Endometrial microvascular endothelial cells (primary cell): ENCODE measurements around the gene FUT7. TPM values are rescaled to one million over a fixed set of nuclear protein-coding genes. Genes with fewer than 3 reads are reported as not detected.

Experiments used
- in situ Hi-C: cut with HindIII; loops from 2 replicates; pipeline ENCODE4 v1.10.0; 2017; ENCODE audit warnings: low sequenced_read_pairs, low pct_unique_long_range_greater_than_20kb; ENCODE audit errors: inconsistent ontology term
- total RNA-seq: library from RNA; depleted of rRNA; stranded (reverse); fragments of >200 nt; gene quantifications from one replicate; pipeline ENCODE4 v1.2.3, GENCODE V29; 2015; ENCODE audit errors: inconsistent ontology term

FUT7 gene
- total RNA-seq, 1 donor from 2014 or later: not detected

- in situ Hi-C loops: no loop called here
These were observed 5.5 kb downstream of the FUT7 start for GRCh38 chr9:137026384-137026783.

GRCh38 chr9:137025517-137025966 lies 6.3 kb downstream of the FUT7 start:
- in situ Hi-C loops: no loop called here

GRCh38 chr9:137023583-137023991 lies 8.3 kb downstream of the FUT7 start:
- in situ Hi-C loops: no loop called here

GRCh38 chr9:137023157-137023556 lies 8.7 kb downstream of the FUT7 start:
- in situ Hi-C loops: no loop called here

- in situ Hi-C loops: no loop called here
These were observed 9.3 kb downstream of the FUT7 start for GRCh38 chr9:137022662-137023008.

- in situ Hi-C loops: no loop called here
These were observed 9.8 kb downstream of the FUT7 start for GRCh38 chr9:137021979-137022661.

GRCh38 chr9:137021568-137021978 lies 10.3 kb downstream of the FUT7 start:
- in situ Hi-C loops: no loop called here

GRCh38 chr9:137020771-137021567 lies 10.9 kb downstream of the FUT7 start:
- in situ Hi-C loops: no loop called here

- in situ Hi-C loops: no loop called here
These were observed 11.8 kb downstream of the FUT7 start for GRCh38 chr9:137019891-137020683.

GRCh38 chr9:137018761-137019559 lies 12.9 kb downstream of the FUT7 start:
- in situ Hi-C loops: no loop called here

GRCh38 chr9:137017791-137018497 lies 13.9 kb downstream of the FUT7 start:
- in situ Hi-C loops: no loop called here

GRCh38 chr9:137017071-137017470 lies 14.8 kb downstream of the FUT7 start:
- in situ Hi-C loops: no loop called here

- in situ Hi-C loops: no loop called here
These were observed 15.5 kb downstream of the FUT7 start for GRCh38 chr9:137016436-137016835.

- in situ Hi-C loops: no loop called here
These were observed 15.9 kb downstream of the FUT7 start for GRCh38 chr9:137015976-137016375.

- in situ Hi-C loops: no loop called here
These were observed 16.4 kb downstream of the FUT7 start for GRCh38 chr9:137015540-137015930.

GRCh38 chr9:137014776-137015539 lies 16.9 kb downstream of the FUT7 start:
- in situ Hi-C loops: no loop called here

- in situ Hi-C loops: no loop called here
These were observed 17.7 kb downstream of the FUT7 start for GRCh38 chr9:137014166-137014565.

- in situ Hi-C loops: no loop called here
These were observed 18.3 kb downstream of the FUT7 start for GRCh38 chr9:137013571-137013940.
